Spleen (tissue), 11 donors: ENCODE data around the gene SLAIN2. TPM values are rescaled to one million over a fixed set of nuclear protein-coding genes. Genes with fewer than 3 reads are reported as not detected.

Source experiments
- DNase-seq: peaks from one replicate; pipeline ENCODE4 v3.0.0-alpha.2; 2020
- H3K27ac ChIP-seq, 8 donors: fragments of 200-600 bp; sonication (generic) in 7 of 8; 1 replicate in 4 of 8; 2 replicates in 4 of 8; pipeline versions ENCODE4 v1.5.0 to v1.8.0; 2016 to 2021; ENCODE audit warnings: inconsistent platforms in 4 of 8, mild to moderate bottlenecking in 4 of 8, moderate library complexity in 1 of 8
- H3K27me3 ChIP-seq, 7 donors: fragments of 200-600 bp; sonication (generic) in 6 of 7; replicated peaks in 1 of 7; 1 replicate in 4 of 7; 2 replicates in 3 of 7; pipeline versions ENCODE4 v1.5.0 to v1.8.0; 2016 to 2021; ENCODE audit warnings: inconsistent platforms in 3 of 7, mild to moderate bottlenecking in 1 of 7
- H3K36me3 ChIP-seq, 6 donors: fragments of 200-600 bp; sonication (generic) in 5 of 6; 1 replicate in 4 of 6; 2 replicates in 2 of 6; pipeline versions ENCODE4 v1.5.0 to v1.8.0; 2016 to 2021; ENCODE audit warnings: inconsistent platforms in 2 of 6
- H3K4me1 ChIP-seq, 6 donors: fragments of 200-600 bp; sonication (generic) in 5 of 6; 1 replicate in 3 of 6; 2 replicates in 3 of 6; pipeline versions ENCODE4 v1.5.0 to v1.8.0; 2016 to 2021; ENCODE audit warnings: inconsistent platforms in 3 of 6
- H3K4me3 ChIP-seq, 8 donors: fragments of 200-600 bp; sonication (generic) in 7 of 8; 1 replicate in 4 of 8; 2 replicates in 4 of 8; pipeline versions ENCODE4 v1.5.0 to v1.8.0; 2016 to 2021; ENCODE audit warnings: inconsistent platforms in 4 of 8, mild to moderate bottlenecking in 4 of 8, moderate library complexity in 2 of 8
- H3K9me3 ChIP-seq, 8 donors: fragments of 200-600 bp; sonication (generic) in 7 of 8; 1 replicate in 4 of 8; 2 replicates in 4 of 8; pipeline versions ENCODE4 v1.5.0 to v1.8.0; 2016 to 2021; ENCODE audit warnings: inconsistent platforms in 4 of 8
- CTCF ChIP-seq, 11 experiments: fragments of 200-600 bp in 7 of 11; fragments of 450-650 bp in 4 of 11; sonication (generic) in 4 of 11; IDR thresholded peaks in 8 of 11; conservative IDR thresholded peaks in 3 of 11; 1 replicate in 7 of 11; 2 replicates in 4 of 11; pipeline versions ENCODE4 v1.4.0 to v1.8.0; 2016 to 2021; ENCODE audit warnings: antibody characterized with exemption in 11 of 11, inconsistent platforms in 4 of 11, mild to moderate bottlenecking in 1 of 11
- POLR2A ChIP-seq, 3 donors: fragments of 450-650 bp; IDR thresholded peaks; one replicate each; pipeline ENCODE4 v1.5.1; 2017; ENCODE audit warnings: antibody characterized with exemption in 3 of 3, mild to moderate bottlenecking in 1 of 3
- POLR2AphosphoS5 ChIP-seq, 3 donors: sonication (generic); formaldehyde crosslinking; IDR thresholded peaks; one replicate each; pipeline ENCODE4 v1.5.1; 2017; ENCODE audit warnings: antibody characterized with exemption in 3 of 3
- WGBS, 5 donors: extraction: QIAGEN DNeasy Blood & Tissue Kit in 3 of 5; methylation state at CpG; one replicate each; pipeline versions ENCODE4 v1.1.5 to v1.1.7; 2013 to 2018; 5-methylcytosine and 5-hydroxymethylcytosine counted together
- intact Hi-C: fragments of 100-400 bp; cut with DNase I; formaldehyde crosslinking; loops from one replicate; pipeline ENCODE4 v1.15.0; 2023; ENCODE audit warnings: low total_unique reads
- polyA plus RNA-seq, 3 donors: library from polyadenylated mRNA; stranded (reverse); fragments of 200-250 nt; gene quantifications; one replicate each; pipeline ENCODE4 v1.2.1, GENCODE V29; 2013
- total RNA-seq, 7 donors: library from RNA; depleted of rRNA in 3 of 7; stranded (reverse); fragments of >200 nt in 3 of 7; fragmentation: NEBNext Ultra II Directional in 4 of 7; extraction: Animal tissue kit (Norgen Biotek cat#: 25700) in 4 of 7; gene quantifications; one replicate each; pipeline versions ENCODE4 v1.1.0 to v1.2.1, GENCODE V29; 2016 to 2021
- donor health status: healthy with polysubstance abuse.
- donor health status: DM: no; HTN: no; CAD: no; lungs with moderate emphysema.
- donor health status: DM: no; HTN: no; CAD: no.
- donor health status: Bipolar disorder and iron deficiency.
- donor health status: healthy.
- donor health status: DM: no; HTN: no; CAD: no.
- donor health status: DM: yes; HTN: yes; CAD: no.

Gene SLAIN2
- total and polyA plus RNA-seq, 10 donors = 6.6 to 69.1 (median 45.1) TPM

- intact Hi-C loops = no loop called here
- TF ChIP-seq POLR2AphosphoS5 (IDR thresholded peaks at IDR 0.05) (no peak), POLR2A (IDR thresholded peaks at IDR 0.05) (no peak), CTCF (IDR thresholded peaks at IDR 0.05 in 8 of 11, conservative IDR thresholded peaks at IDR 0.05 in 3 of 11) (no peak)
- Histone ChIP-seq H3K27ac (no peak overlapping the region), H3K36me3 (no peaks in the 10 kb centered on the region), H3K4me1 (no peaks in the 10 kb centered on the region), H3K4me3 (no peak overlapping the region), H3K27me3 (no peaks in the 10 kb centered on the region), H3K9me3 (peaks cover 0 to 8% (median 4%) of the 10 kb centered on the region in 8 donors)
- no peak for DNase-seq
- WGBS, 5 donors = 60 to 77% (median 67%) methylated on average over 5 of the region's 5 CpGs
These were observed 121.0 kb downstream of the SLAIN2 start for GRCh38 chr4:48462363-48462762.

- Histone ChIP-seq H3K4me1 (peaks cover 0 to 4% (median 0%) of the 10 kb centered on the region in 6 donors), H3K9me3 (peaks cover 0 to 8% (median 2%) of the 10 kb centered on the region in 8 donors), H3K4me3 (no peak overlapping the region), H3K27me3 (no peaks in the 10 kb centered on the region), H3K27ac (no peak overlapping the region), H3K36me3 (no peaks in the 10 kb centered on the region)
- no peak for DNase-seq
- no peak for TF ChIP-seq CTCF (IDR thresholded peaks at IDR 0.05 in 8 of 11, conservative IDR thresholded peaks at IDR 0.05 in 3 of 11)
- no peak for TF ChIP-seq POLR2AphosphoS5 (IDR thresholded peaks at IDR 0.05)
- no peak for TF ChIP-seq POLR2A (IDR thresholded peaks at IDR 0.05)
- WGBS, 5 donors = 52 to 79% (median 65%) methylated on average over 2 of the region's 2 CpGs
- intact Hi-C loops = no loop called here
These were observed 126.1 kb downstream of the SLAIN2 start for GRCh38 chr4:48467442-48467841.

- Histone ChIP-seq H3K36me3 (no peaks in the 10 kb centered on the region), H3K4me1 (peaks cover 0 to 4% (median 0%) of the 10 kb centered on the region in 6 donors), H3K27me3 (no peaks in the 10 kb centered on the region), H3K9me3 (peaks cover 0 to 8% (median 2%) of the 10 kb centered on the region in 8 donors), H3K4me3 (no peak overlapping the region), H3K27ac (no peak overlapping the region)
- intact Hi-C loops = no loop called here
- WGBS, 5 donors = 68 to 82% (median 71%) methylated on average over 4 to 5 of the region's 5 CpGs
- TF ChIP-seq POLR2A (IDR thresholded peaks at IDR 0.05) = no peak
- no peak for TF ChIP-seq CTCF (IDR thresholded peaks at IDR 0.05 in 8 of 11, conservative IDR thresholded peaks at IDR 0.05 in 3 of 11)
- TF ChIP-seq POLR2AphosphoS5 (IDR thresholded peaks at IDR 0.05) = no peak
- no peak for DNase-seq
These were observed 126.6 kb downstream of the SLAIN2 start for GRCh38 chr4:48467891-48468290.

- no peak overlapping the region for H3K4me3 ChIP-seq
- DNase-seq = no peak
- 57 to 87% (median 69%) methylated on average over 1 of the region's 1 CpG for WGBS, 5 donors
- H3K4me1 ChIP-seq = peaks cover 0 to 4% (median 0%) of the 10 kb centered on the region in 6 donors
- H3K36me3 ChIP-seq = no peaks in the 10 kb centered on the region
- intact Hi-C loops = no loop called here
- H3K9me3 ChIP-seq = no peaks in the 10 kb centered on the region
- no peak overlapping the region for H3K27ac ChIP-seq
- TF ChIP-seq POLR2A (IDR thresholded peaks at IDR 0.05) (no peak), CTCF (IDR thresholded peaks at IDR 0.05 in 8 of 11, conservative IDR thresholded peaks at IDR 0.05 in 3 of 11) (no peak), POLR2AphosphoS5 (IDR thresholded peaks at IDR 0.05) (no peak)
- no peaks in the 10 kb centered on the region for H3K27me3 ChIP-seq
These were observed 128.8 kb downstream of the SLAIN2 start for GRCh38 chr4:48470137-48470536.
